NCI-H446 treated with DMSO at 0.1 percent for 48 hours (cell line): ENCODE data around the gene EIF4H.
"Not testable (repeated sequence)": the region's sequence is repeated elsewhere in the genome, so short reads cannot be mapped to it uniquely, and the experiment has no call there.

Source experiments
- DNase-seq: peaks from one replicate; lab custom pipeline; 2025; lab: John Stamatoyannopoulos, UW

EIF4H gene

GRCh38 chr7:74224907-74225306 is 50.8 kb downstream of the EIF4H start:
- DNase-seq, result not testable (repeated sequence)

DNA sequence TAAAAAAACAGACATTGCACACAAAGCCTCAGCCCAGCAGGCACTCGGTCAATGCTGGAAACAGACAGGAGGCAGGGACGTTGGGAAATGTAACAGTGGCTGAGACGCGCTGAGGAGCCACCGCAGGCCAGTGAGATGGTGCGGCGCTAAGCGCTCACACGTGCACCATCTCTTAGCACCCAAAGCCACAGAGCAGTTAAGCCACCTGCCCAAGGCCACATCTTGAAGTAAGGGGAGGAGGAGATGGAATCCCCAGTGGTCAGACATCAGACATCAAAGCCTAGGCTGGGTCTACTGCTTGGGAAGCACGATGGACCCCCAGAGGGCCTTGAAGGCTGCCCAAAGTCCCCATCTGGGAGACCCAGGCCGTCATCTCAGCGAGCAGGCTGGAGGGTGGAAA is 51.2 kb downstream of the EIF4H start:
- DNase-seq, result no peak

DNA sequence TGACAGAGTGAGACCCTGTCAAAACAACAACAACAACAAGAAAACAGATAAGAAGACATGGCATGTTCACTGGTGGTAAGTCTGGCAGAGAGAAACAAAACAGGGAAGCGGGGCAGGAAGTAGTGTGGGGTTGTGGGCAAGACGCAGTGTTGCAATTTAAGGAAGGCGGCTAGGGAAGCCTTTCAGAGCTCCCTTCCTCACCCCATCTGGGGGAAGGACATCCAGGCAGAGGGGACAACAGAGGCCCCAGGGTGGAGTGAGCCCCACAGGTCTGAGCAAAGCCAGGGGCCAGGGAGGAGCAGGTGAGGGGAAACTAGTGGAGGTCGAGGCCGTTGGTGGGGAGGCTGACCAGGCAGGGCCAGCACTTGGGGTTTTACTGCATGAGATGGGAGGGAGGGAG is 52.5 kb downstream of the EIF4H start:
- DNase-seq, result no peak

- no peak for DNase-seq
Observed at GRCh38 chr7:74228951-74229900, 55.1 kb downstream of the EIF4H start.

DNA sequence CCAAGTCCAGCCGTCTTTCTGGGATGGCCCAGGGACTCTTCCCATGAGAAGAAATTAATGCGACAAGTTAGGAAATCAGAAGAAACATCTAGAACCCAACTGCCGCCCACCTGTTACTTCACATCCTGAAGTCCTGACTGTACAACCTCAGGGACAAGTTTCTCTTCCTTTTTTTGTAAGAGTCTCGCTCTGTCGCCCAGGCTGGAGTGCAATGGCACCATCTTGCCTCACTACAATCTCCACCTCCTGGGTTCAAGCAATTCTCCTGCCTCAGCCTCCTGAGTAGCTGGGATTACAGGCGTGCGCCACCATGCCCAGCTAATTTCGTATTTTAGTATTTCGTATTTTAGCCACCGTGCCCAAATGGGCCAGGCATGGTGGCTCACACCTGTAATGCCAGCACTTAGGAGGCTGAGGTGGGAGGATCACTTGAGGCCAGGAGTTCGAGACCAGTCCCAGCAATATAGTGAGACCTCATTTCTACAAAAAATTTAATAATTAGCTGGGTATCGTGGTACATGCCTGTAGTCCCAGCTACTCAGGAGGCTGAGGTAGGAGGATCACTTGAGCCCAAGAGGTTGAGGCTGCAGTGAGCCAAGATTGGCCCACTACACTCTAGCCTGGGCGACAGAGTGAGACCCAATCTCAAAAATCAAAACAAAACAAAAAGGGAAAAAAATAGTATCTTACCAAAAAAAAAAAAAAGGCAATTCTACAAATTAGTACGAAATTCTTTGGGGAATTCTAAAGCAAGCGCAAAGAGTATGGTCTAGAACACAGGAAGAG is 56.5 kb downstream of the EIF4H start:
- DNase-seq, result no peak

- DNase-seq, result no peak
Observed at GRCh38 chr7:74231232-74231590, 57.1 kb downstream of the EIF4H start.

GRCh38 chr7:74233655-74234285 is 59.6 kb downstream of the EIF4H start:
- no peak for DNase-seq

GRCh38 chr7:74235518-74236268 is 61.5 kb downstream of the EIF4H start:
- DNase-seq, result no peak

- DNase-seq, result no peak
Observed at GRCh38 chr7:74236284-74236683, 62.1 kb downstream of the EIF4H start.

DNA sequence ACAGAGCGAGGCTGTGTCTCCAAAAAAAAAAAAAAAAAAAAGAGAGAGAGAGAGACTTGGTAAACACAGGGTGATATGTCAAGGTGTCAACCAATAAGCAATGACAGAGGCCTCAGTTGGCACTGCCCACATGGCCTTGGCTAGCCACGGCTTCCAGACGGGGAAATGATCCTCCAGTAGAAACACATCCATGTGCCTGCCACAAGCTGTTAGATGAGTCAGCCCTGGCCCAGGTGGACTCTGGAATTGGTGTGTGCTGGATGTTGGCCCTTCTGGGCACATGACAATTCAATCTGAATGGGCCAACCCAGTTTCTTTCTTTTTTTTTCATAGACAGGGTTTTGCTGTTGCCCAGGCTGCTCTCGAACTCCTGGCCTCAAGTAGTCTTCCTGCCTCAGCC is 66.3 kb downstream of the EIF4H start:
- DNase-seq, result no peak

- DNase-seq, result no peak
Observed at GRCh38 chr7:74242122-74242443, 67.9 kb downstream of the EIF4H start.

GRCh38 chr7:74246497-74246896 is 72.3 kb downstream of the EIF4H start:
- DNase-seq, result no peak
